H9 (cell line): ENCODE measurements around the gene MUC5B. TPM values are rescaled to one million over a fixed set of nuclear protein-coding genes. Genes with fewer than 3 reads are reported as not detected.

ENCODE experiments used
- DNase-seq: peaks from one replicate; pipeline ENCODE4 v3.0.0-alpha.2; 2017
- H2AFZ ChIP-seq: one replicate; pipeline ENCODE4 v1.6.1; 2013; ENCODE audit warnings: mild to moderate bottlenecking, low read length, control low read depth, moderate library complexity
- H2AK5ac ChIP-seq: 2 replicates; pipeline ENCODE4 v1.6.1; 2013; ENCODE audit warnings: low read length, control low read depth, mixed read lengths; ENCODE audit not compliant: insufficient read length
- H2BK120ac ChIP-seq: one replicate; pipeline ENCODE4 v1.6.1; 2013; ENCODE audit warnings: low read depth, mild to moderate bottlenecking, low read length, control low read depth, inconsistent platforms; ENCODE audit not compliant: poor library complexity, severe bottlenecking
- H2BK12ac ChIP-seq: 2 replicates; pipeline ENCODE4 v1.6.1; 2013; ENCODE audit warnings: low read length, control low read depth, mixed read lengths, low read depth; ENCODE audit not compliant: insufficient read length
- H2BK15ac ChIP-seq: 2 replicates; pipeline ENCODE4 v1.6.1; 2013; ENCODE audit warnings: low read depth, low read length, control low read depth
- H2BK20ac ChIP-seq: one replicate; pipeline ENCODE4 v1.6.1; 2013; ENCODE audit warnings: low read depth, mild to moderate bottlenecking, low read length, control low read depth, inconsistent platforms; ENCODE audit not compliant: poor library complexity, severe bottlenecking
- H2BK5ac ChIP-seq: 2 replicates; pipeline ENCODE4 v1.6.1; 2013; ENCODE audit warnings: low read length, control low read depth, mixed read lengths; ENCODE audit not compliant: insufficient read length
- H3K14ac ChIP-seq: 2 replicates; pipeline ENCODE4 v1.6.1; 2013; ENCODE audit warnings: low read length, control low read depth; ENCODE audit not compliant: insufficient read depth
- H3K18ac ChIP-seq: 2 replicates; pipeline ENCODE4 v1.6.1; 2013; ENCODE audit warnings: low read depth, mild to moderate bottlenecking, mixed read lengths, low read length, control low read depth; ENCODE audit not compliant: insufficient read length
- H3K23ac ChIP-seq: 2 replicates; pipeline ENCODE4 v1.6.1; 2013; ENCODE audit warnings: low read length, control low read depth, mixed read lengths, low read depth; ENCODE audit not compliant: insufficient read length
- H3K23me2 ChIP-seq: 2 replicates; pipeline ENCODE4 v1.6.1; 2013; ENCODE audit warnings: low read depth, mild to moderate bottlenecking, mixed read lengths, low read length, control low read depth; ENCODE audit not compliant: insufficient read length, poor library complexity, severe bottlenecking
- H3K27ac ChIP-seq: 2 replicates; pipeline ENCODE4 v1.5.1; 2013; ENCODE audit warnings: low read length, control low read depth, mixed read lengths, low read depth; ENCODE audit not compliant: insufficient read length
- H3K27me3 ChIP-seq: 2 replicates; pipeline ENCODE4 v1.6.1; 2013; ENCODE audit warnings: low read length, control low read depth, inconsistent platforms; ENCODE audit not compliant: insufficient read depth
- H3K4ac ChIP-seq: 2 replicates; pipeline ENCODE4 v1.6.1; 2013; ENCODE audit warnings: low read depth, mild to moderate bottlenecking, control low read depth, inconsistent platforms, low read length, moderate library complexity
- H3K4me1 ChIP-seq: 2 replicates; pipeline ENCODE4 v1.6.1; 2013; ENCODE audit warnings: low read length, control low read depth, inconsistent platforms; ENCODE audit not compliant: insufficient read depth
- H3K4me2 ChIP-seq: 2 replicates; pipeline ENCODE4 v1.6.1; 2013; ENCODE audit warnings: low read length, control low read depth, mixed read lengths; ENCODE audit not compliant: insufficient read length, insufficient read depth
- H3K56ac ChIP-seq: 2 replicates; pipeline ENCODE4 v1.6.1; 2013; ENCODE audit warnings: low read depth, mild to moderate bottlenecking, mixed read lengths, low read length, control low read depth; ENCODE audit not compliant: insufficient read length
- H3K79me1 ChIP-seq: 2 replicates; pipeline ENCODE4 v1.6.1; 2013; ENCODE audit warnings: low read depth, mild to moderate bottlenecking, moderate library complexity, low read length, control low read depth, inconsistent platforms; ENCODE audit not compliant: insufficient read depth, poor library complexity, severe bottlenecking
- H3K79me2 ChIP-seq: 2 replicates; pipeline ENCODE4 v1.6.1; 2013; ENCODE audit warnings: low read length, control low read depth, inconsistent platforms; ENCODE audit not compliant: insufficient read depth
- H3K9ac ChIP-seq: 2 replicates; pipeline ENCODE4 v1.6.1; 2013; ENCODE audit warnings: low read length, control low read depth, mixed read lengths; ENCODE audit not compliant: insufficient read length; ENCODE audit errors: extremely low read depth
- H3K9me3 ChIP-seq: one replicate; pipeline ENCODE4 v1.6.1; 2013; ENCODE audit warnings: low read depth, low read length, inconsistent platforms; ENCODE audit not compliant: control insufficient read depth
- H3T11ph ChIP-seq: one replicate; pipeline ENCODE4 v1.6.1; 2013; ENCODE audit warnings: mild to moderate bottlenecking, low read length, control low read depth, inconsistent platforms
- H4K20me1 ChIP-seq: one replicate; pipeline ENCODE4 v1.6.1; 2013; ENCODE audit not compliant: control insufficient read depth, insufficient read length, insufficient read depth
- H4K5ac ChIP-seq: 2 replicates; pipeline ENCODE4 v1.6.1; 2013; ENCODE audit warnings: low read depth, mild to moderate bottlenecking, mixed read lengths, low read length, control low read depth; ENCODE audit not compliant: insufficient read length
- H4K8ac ChIP-seq: replicated peaks from 2 replicates; pipeline ENCODE4 v1.6.1; 2013; ENCODE audit warnings: low read length, control low read depth, mixed read lengths, low read depth; ENCODE audit not compliant: insufficient read length
- H4K91ac ChIP-seq: 2 replicates; pipeline ENCODE4 v1.6.1; 2013; ENCODE audit warnings: low read depth, mild to moderate bottlenecking, moderate library complexity, mixed read lengths, low read length, control low read depth; ENCODE audit not compliant: insufficient read length
- H3K27ac Mint-ChIP-seq, 3 experiments: 2 replicates in 2 of 3; 3 replicates in 1 of 3; pipeline ENCODE4 v1.8.0; 2020 to 2021; ENCODE audit warnings: mixed read lengths in 3 of 3, mild to moderate bottlenecking in 1 of 3, moderate library complexity in 1 of 3
- H3K27me3 Mint-ChIP-seq: 2 replicates; pipeline ENCODE4 v1.8.0; 2021; ENCODE audit warnings: low read depth, mild to moderate bottlenecking, moderate library complexity, mixed read lengths
- H3K36me3 Mint-ChIP-seq, 3 experiments: 2 replicates in 2 of 3; 3 replicates in 1 of 3; pipeline ENCODE4 v1.8.0; 2020 to 2021; ENCODE audit warnings: low read depth in 3 of 3, mixed read lengths in 3 of 3; ENCODE audit not compliant: insufficient read depth in 1 of 3
- H3K4me1 Mint-ChIP-seq, 2 experiments: 2 replicates each; pipeline ENCODE4 v1.8.0; 2020; ENCODE audit warnings: mixed read lengths in 2 of 2
- H3K4me3 Mint-ChIP-seq, 2 experiments: 2 replicates in 1 of 2; 3 replicates in 1 of 2; pipeline ENCODE4 v1.8.0; 2020 to 2021; ENCODE audit warnings: mild to moderate bottlenecking in 2 of 2, mixed read lengths in 2 of 2, moderate library complexity in 1 of 2
- H3K9me3 Mint-ChIP-seq, 2 experiments: 2 replicates in 1 of 2; 3 replicates in 1 of 2; pipeline ENCODE4 v1.8.0; 2020; ENCODE audit warnings: mild to moderate bottlenecking in 2 of 2, mixed read lengths in 2 of 2, moderate library complexity in 1 of 2
- WGBS: extraction: QIAGEN DNeasy Blood & Tissue Kit; methylation state at CpG from one replicate; pipeline ENCODE4 v1.1.7; 2013; ENCODE audit warnings: missing lambda C conversion rate, low lambda C conversion rate, mixed read lengths; ENCODE audit not compliant: insufficient read length; ENCODE audit errors: extremely low coverage; 5-methylcytosine and 5-hydroxymethylcytosine counted together
- total RNA-seq: library from RNA; stranded (reverse); gene quantifications from 2 replicates; pipeline ENCODE4 v1.2.1, GENCODE V29; 2021
- TF ChIP-seq, protein P1 (sequence below): fragments of 200-600 bp; sonication (generic); conservative IDR thresholded peaks from 3 replicates; pipeline ENCODE4 v1.8.0; 2021; ENCODE audit warnings: antibody characterized with exemption, mild to moderate bottlenecking

The MUC5B gene
- total RNA-seq, 1 experiment from 2014 or later, result not detected

DNA sequence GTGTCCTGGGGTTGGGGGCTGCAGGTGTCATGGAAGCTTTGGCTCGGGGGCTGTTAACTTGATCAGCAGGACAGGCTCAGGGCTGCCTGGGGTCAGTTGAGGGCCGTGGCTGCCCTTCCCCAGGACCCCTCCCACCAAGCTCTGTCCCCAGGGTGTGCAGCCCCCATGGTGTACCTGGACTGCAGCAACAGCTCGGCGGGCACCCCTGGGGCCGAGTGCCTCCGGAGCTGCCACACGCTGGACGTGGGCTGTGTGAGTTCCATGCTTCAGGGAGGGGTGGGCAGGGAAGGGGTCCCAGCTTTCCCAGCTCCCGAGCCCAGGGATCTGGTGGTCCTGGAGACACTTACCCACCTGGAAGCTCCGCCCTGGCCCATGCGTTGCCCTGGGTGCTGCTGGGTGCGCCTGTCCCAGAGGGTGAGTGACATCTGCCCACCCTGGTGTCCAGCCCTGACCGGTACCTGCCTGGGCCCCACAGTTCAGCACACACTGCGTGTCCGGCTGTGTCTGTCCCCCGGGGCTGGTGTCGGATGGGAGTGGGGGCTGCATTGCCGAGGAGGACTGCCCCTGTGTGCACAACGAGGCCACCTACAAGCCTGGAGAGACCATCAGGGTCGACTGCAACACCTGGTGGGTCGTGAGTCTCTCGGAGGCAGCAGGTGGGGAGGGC, 11.3 kb downstream of the MUC5B start:
- Mint-ChIP-seq H3K36me3 (no peaks in the 10 kb centered on the region), H3K9me3 (no peaks in the 10 kb centered on the region), H3K27ac (no peak overlapping the region), H3K27me3 (no peaks in the 10 kb centered on the region; the same call in 1 of the 2 replicates), H3K4me3 (no peak overlapping the region), H3K4me1 (no peaks in the 10 kb centered on the region)
- no peak overlapping the region for H3K4me2 ChIP-seq
- H3K9me3 ChIP-seq, result no peaks in the 10 kb centered on the region
- H3K18ac ChIP-seq, result no peak overlapping the region
- H2BK20ac ChIP-seq, result no peak overlapping the region
- no CpG with 5 or more reads among the region's 22 CpGs for WGBS
- no peak overlapping the region for H2BK5ac ChIP-seq
- no peak overlapping the region for H3K14ac ChIP-seq
- no peaks in the 10 kb centered on the region for H4K20me1 ChIP-seq
- no peak overlapping the region for H3T11ph ChIP-seq
- no peaks in the 10 kb centered on the region for H3K79me1 ChIP-seq
- H3K27ac ChIP-seq, result no peak overlapping the region
- TF ChIP-seq, protein P1, sequence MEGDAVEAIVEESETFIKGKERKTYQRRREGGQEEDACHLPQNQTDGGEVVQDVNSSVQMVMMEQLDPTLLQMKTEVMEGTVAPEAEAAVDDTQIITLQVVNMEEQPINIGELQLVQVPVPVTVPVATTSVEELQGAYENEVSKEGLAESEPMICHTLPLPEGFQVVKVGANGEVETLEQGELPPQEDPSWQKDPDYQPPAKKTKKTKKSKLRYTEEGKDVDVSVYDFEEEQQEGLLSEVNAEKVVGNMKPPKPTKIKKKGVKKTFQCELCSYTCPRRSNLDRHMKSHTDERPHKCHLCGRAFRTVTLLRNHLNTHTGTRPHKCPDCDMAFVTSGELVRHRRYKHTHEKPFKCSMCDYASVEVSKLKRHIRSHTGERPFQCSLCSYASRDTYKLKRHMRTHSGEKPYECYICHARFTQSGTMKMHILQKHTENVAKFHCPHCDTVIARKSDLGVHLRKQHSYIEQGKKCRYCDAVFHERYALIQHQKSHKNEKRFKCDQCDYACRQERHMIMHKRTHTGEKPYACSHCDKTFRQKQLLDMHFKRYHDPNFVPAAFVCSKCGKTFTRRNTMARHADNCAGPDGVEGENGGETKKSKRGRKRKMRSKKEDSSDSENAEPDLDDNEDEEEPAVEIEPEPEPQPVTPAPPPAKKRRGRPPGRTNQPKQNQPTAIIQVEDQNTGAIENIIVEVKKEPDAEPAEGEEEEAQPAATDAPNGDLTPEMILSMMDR, result no peak
- no peak overlapping the region for H2AK5ac ChIP-seq
- no peaks in the 10 kb centered on the region for H3K27me3 ChIP-seq
- no peaks in the 10 kb centered on the region for H3K23me2 ChIP-seq
- H4K8ac ChIP-seq, result no peak overlapping the region
- H2BK120ac ChIP-seq, result no peak overlapping the region
- H3K4me1 ChIP-seq, result no peaks in the 10 kb centered on the region
- no peak overlapping the region for H3K9ac ChIP-seq
- no peaks in the 10 kb centered on the region for H3K79me2 ChIP-seq
- no peak overlapping the region for H3K4ac ChIP-seq
- no peak overlapping the region for H3K56ac ChIP-seq
- peak; percentile 14 for DNase-seq
- H3K23ac ChIP-seq, result no peak overlapping the region
- no peak overlapping the region for H2AFZ ChIP-seq
- no peak overlapping the region for H4K5ac ChIP-seq
- no peak overlapping the region for H2BK15ac ChIP-seq
- no peak overlapping the region for H2BK12ac ChIP-seq
- H4K91ac ChIP-seq, result no peak overlapping the region
